T-cell (primary cell): ENCODE results near the gene CLEC4M. TPM values are rescaled to one million over a fixed set of nuclear protein-coding genes. Genes with fewer than 3 reads are reported as not detected.
A peak's percentile ranks its signal among the peaks of the same experiment; 100 is the strongest.
"Not testable (repeated sequence)": the region's sequence is repeated elsewhere in the genome, so short reads cannot be mapped to it uniquely, and the experiment has no call there.

Source experiments
- ATAC-seq, 4 experiments: fragments of 200-7000 bp in 3 of 4; fragments of 150-1000 bp in 1 of 4; cut with Tn5 transposase; replicated peaks in 1 of 4; 1 replicate in 3 of 4; 2 replicates in 1 of 4; pipeline ENCODE4 v1.10.0; 2021; ENCODE audit warnings: moderate library complexity in 3 of 4, mild to moderate bottlenecking in 2 of 4, moderate number of reproducible peaks in 1 of 4
- CTCF ChIA-PET, 2 donors: fragments of 300-600 bp; sonication (Branson Sonifier 250); formaldehyde crosslinking; loops; one replicate each; lab custom pipeline; 2022; ENCODE audit warnings: antibody characterized with exemption in 2 of 2; lab: Charles Lee
- POLR2A ChIA-PET, 2 donors: fragments of 300-600 bp; sonication (Branson Sonifier 250); formaldehyde crosslinking; loops; one replicate each; lab custom pipeline; 2022; ENCODE audit warnings: antibody characterized with exemption in 2 of 2; lab: Charles Lee
- DNase-seq, 35 experiments: peaks; one replicate each; pipeline versions ENCODE4 v3.0.0 to v3.0.0-alpha.2; 2013 to 2023
- H3K27ac ChIP-seq: one replicate; pipeline ENCODE4 v1.5.1; 2013; ENCODE audit warnings: low read length
- H3K27me3 ChIP-seq, 2 experiments: replicated peaks in 1 of 2; 1 replicate in 1 of 2; 2 replicates in 1 of 2; pipeline versions ENCODE4 v1.6.1 to v1.7.0; 2013; ENCODE audit warnings: low read length in 1 of 2, mixed read lengths in 1 of 2; ENCODE audit not compliant: control insufficient read depth in 2 of 2, insufficient read depth in 2 of 2; ENCODE audit errors: extremely low read depth in 1 of 2
- H3K36me3 ChIP-seq, 2 donors: 1 replicate in 1 of 2; 2 replicates in 1 of 2; pipeline versions ENCODE4 v1.6.1 to v1.7.0; 2013; ENCODE audit warnings: low read length in 1 of 2; ENCODE audit not compliant: control insufficient read depth in 2 of 2, insufficient read depth in 1 of 2; ENCODE audit errors: extremely low read depth in 1 of 2
- H3K4me1 ChIP-seq, 2 experiments: 1 replicate in 1 of 2; 2 replicates in 1 of 2; pipeline versions ENCODE4 v1.6.1 to v1.7.0; 2013; ENCODE audit warnings: low read length in 2 of 2, mixed read lengths in 1 of 2; ENCODE audit not compliant: insufficient read depth in 2 of 2, control insufficient read depth in 1 of 2; ENCODE audit errors: extremely low read depth in 1 of 2
- H3K4me3 ChIP-seq, 2 donors: 1 replicate in 1 of 2; 2 replicates in 1 of 2; pipeline versions ENCODE4 v1.5.1 to v1.7.0; 2013; ENCODE audit warnings: mild to moderate bottlenecking in 2 of 2, low read length in 1 of 2, moderate library complexity in 1 of 2; ENCODE audit not compliant: control insufficient read depth in 1 of 2; ENCODE audit errors: extremely low read depth in 1 of 2
- H3K9me3 ChIP-seq: 2 replicates; pipeline ENCODE4 v1.7.0; 2013
- H3K27ac Mint-ChIP-seq, 2 donors: one replicate each; pipeline ENCODE4 v1.8.0; 2020 to 2021; ENCODE audit warnings: mild to moderate bottlenecking in 2 of 2, mixed read lengths in 2 of 2
- H3K27me3 Mint-ChIP-seq, 2 donors: one replicate each; pipeline ENCODE4 v1.8.0; 2021 to 2022; ENCODE audit warnings: mixed read lengths in 2 of 2
- H3K36me3 Mint-ChIP-seq: one replicate; pipeline ENCODE4 v1.8.0; 2021; ENCODE audit warnings: mixed read lengths
- H3K4me1 Mint-ChIP-seq, 3 donors: one replicate each; pipeline ENCODE4 v1.8.0; 2020 to 2022; ENCODE audit warnings: mixed read lengths in 3 of 3, mild to moderate bottlenecking in 1 of 3
- H3K4me3 Mint-ChIP-seq, 3 donors: one replicate each; pipeline ENCODE4 v1.8.0; 2020 to 2022; ENCODE audit warnings: mild to moderate bottlenecking in 3 of 3, mixed read lengths in 3 of 3, moderate library complexity in 3 of 3
- H3K9me3 Mint-ChIP-seq, 3 donors: one replicate each; pipeline ENCODE4 v1.8.0; 2020 to 2022; ENCODE audit warnings: mixed read lengths in 3 of 3
- WGBS: methylation state at CpG from one replicate; pipeline ENCODE4 v1.1.5; 2013; ENCODE audit warnings: missing lambda C conversion rate; ENCODE audit not compliant: insufficient coverage; 5-methylcytosine and 5-hydroxymethylcytosine counted together
- total RNA-seq, 35 experiments: library from RNA in 6 of 35; stranded (reverse) in 6 of 35; fragments of 120-200 nt in 1 of 35; gene quantifications; one replicate each; pipeline versions ENCODE4 v1.2.1 to v1.2.4 and lab custom pipeline; 2013 to 2026

CLEC4M gene
- total RNA-seq, 5 donors from 2014 or later (not counting 1 experiment from before 2014, with no cell fraction given): 0.20 to 0.30 TPM; not detected in 3

GRCh38 chr19:7816040-7816439 is 53.0 kb downstream of the CLEC4M start:
- H3K36me3 Mint-ChIP-seq, H3K9me3 ChIP-seq, ATAC-seq, H3K27ac ChIP-seq, CTCF ChIA-PET, DNase-seq, H3K4me3 ChIP-seq, H3K36me3 ChIP-seq: not testable (repeated sequence)
- Mint-ChIP-seq H3K4me1 (peaks cover 13 to 19% (median 16%) of the 10 kb centered on the region in 3 donors), H3K9me3 (peaks cover 0 to 15% (median 11%) of the 10 kb centered on the region in 3 donors), H3K27me3 (peaks cover 10 to 28% of the 10 kb centered on the region in 2 donors), H3K4me3 (peak overlapping the region in 1 of 3 donors; percentile 77), H3K27ac (peak overlapping the region in 1 of 2 donors; percentile 90)
- POLR2A ChIA-PET: interaction anchor here in 1 of 2 donors (0.6 kb wide), 1 partner anchor 1325 kb away, joined by 3 read pairs; no protein-coding TSS in a partner anchor
- Histone ChIP-seq H3K27me3 (peaks cover 0 to 12% of the 10 kb centered on the region in 2 experiments), H3K4me1 (peaks cover 3 to 16% of the 10 kb centered on the region in 2 experiments)
- WGBS: no CpG with 5 or more reads among the region's 3 CpGs

GRCh38 chr19:7817801-7818200 is 54.8 kb downstream of the CLEC4M start:
- peaks cover 13 to 19% (median 16%) of the 10 kb centered on the region in 3 donors for H3K4me1 Mint-ChIP-seq
- H3K36me3 Mint-ChIP-seq: no peaks in the 10 kb centered on the region
- ChIA-PET POLR2A (no interaction called here), CTCF (no interaction called here)
- peaks cover 0 to 3% (median 3%) of the 10 kb centered on the region in 3 donors for H3K9me3 Mint-ChIP-seq
- H3K4me3 ChIP-seq: no peak overlapping the region
- H3K36me3 ChIP-seq: no peaks in the 10 kb centered on the region
- no peak for DNase-seq
- H3K4me1 ChIP-seq: peaks cover 3 to 16% of the 10 kb centered on the region in 2 experiments
- H3K27me3 ChIP-seq: peaks cover 0 to 16% of the 10 kb centered on the region in 2 experiments
- WGBS: no CpG with 5 or more reads among the region's 1 CpG
- H3K27ac Mint-ChIP-seq: no peak overlapping the region
- H3K9me3 ChIP-seq: no peaks in the 10 kb centered on the region
- no peak overlapping the region for H3K27ac ChIP-seq
- no peak overlapping the region for H3K4me3 Mint-ChIP-seq
- peaks cover 12 to 28% of the 10 kb centered on the region in 2 donors for H3K27me3 Mint-ChIP-seq
- ATAC-seq: no peak

DNA sequence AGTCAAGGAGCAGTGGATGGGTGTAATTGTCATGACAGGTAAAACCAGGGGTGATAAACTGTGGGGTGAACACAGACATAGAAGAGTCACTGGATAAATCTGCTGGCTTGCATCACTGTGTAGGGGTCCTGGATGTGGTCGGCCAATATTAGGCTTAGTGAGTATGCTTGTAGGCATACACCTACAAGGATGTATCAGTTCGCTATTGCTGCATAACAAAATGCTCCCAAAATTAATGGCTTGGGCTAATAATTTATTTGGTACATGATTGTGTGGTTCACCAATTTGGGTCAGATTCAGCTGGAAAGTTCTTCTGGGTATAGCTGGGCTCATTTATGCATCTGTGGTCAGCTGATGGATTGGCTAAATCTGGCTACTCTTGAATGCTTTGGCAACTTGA is 55.8 kb downstream of the CLEC4M start:
- peaks cover 0 to 3% (median 3%) of the 10 kb centered on the region in 3 donors for H3K9me3 Mint-ChIP-seq
- DNase-seq: no peak
- Histone ChIP-seq H3K4me1 (peaks cover 3 to 16% of the 10 kb centered on the region in 2 experiments), H3K27ac (no peak overlapping the region), H3K27me3 (peaks cover 0 to 16% of the 10 kb centered on the region in 2 experiments), H3K9me3 (no peaks in the 10 kb centered on the region), H3K4me3 (no peak overlapping the region), H3K36me3 (no peaks in the 10 kb centered on the region)
- no peaks in the 10 kb centered on the region for H3K36me3 Mint-ChIP-seq
- H3K4me1 Mint-ChIP-seq: peaks cover 13 to 19% (median 16%) of the 10 kb centered on the region in 3 donors
- no peak overlapping the region for H3K4me3 Mint-ChIP-seq
- POLR2A ChIA-PET: interaction anchor here in 1 of 2 donors (0.6 kb wide), 1 partner anchor 19 kb away, joined by 8 read pairs; no protein-coding TSS in a partner anchor
- no peak overlapping the region for H3K27ac Mint-ChIP-seq
- 100% methylated on average over 2 of the region's 2 CpGs for WGBS
- H3K27me3 Mint-ChIP-seq: peaks cover 12 to 30% of the 10 kb centered on the region in 2 donors
- no peak for ATAC-seq
- CTCF ChIA-PET: no interaction called here

Other genes starting within 250 kb of the CLEC4M start
- gene ZNF358, start 247.1 kb upstream of the CLEC4M start, total RNA-seq: 10 to 100 TPM in 1 of 5 donors, 1 to 10 TPM in 4; 4.3 to 10.3 (median 8.5) TPM
- 10 to 100 TPM; 13.0 to 16.7 (median 15.3) TPM for gene MCOLN1, start 240.6 kb upstream of the CLEC4M start, total RNA-seq
- 100 to 1,000 TPM in 3 of 5 donors, 10 to 100 TPM in 2; 88.4 to 158 (median 125) TPM for gene PNPLA6, start 227.5 kb upstream of the CLEC4M start, total RNA-seq
- gene CAMSAP3, start 167.4 kb upstream of the CLEC4M start, total RNA-seq: 1 to 10 TPM in 2 of 5 donors, under 1 TPM in 3; 0.47 to 1.3 (median 0.51) TPM
- 10 to 100 TPM; 59.9 to 82.6 (median 78.1) TPM for gene XAB2, start 133.7 kb upstream of the CLEC4M start, total RNA-seq
- gene PET100, start 133.4 kb upstream of the CLEC4M start, total RNA-seq: 100 to 1,000 TPM; 105 to 139 (median 110) TPM
- 1 to 10 TPM; 1.6 to 8.9 (median 5.9) TPM for gene PCP2, start 129.5 kb upstream of the CLEC4M start, total RNA-seq
- 100 to 1,000 TPM; 185 to 229 (median 228) TPM for gene STXBP2, start 126.1 kb upstream of the CLEC4M start, total RNA-seq
- 1 to 10 TPM in 1 of 5 donors, not detected in 4; 1.6 TPM for gene RETN, start 94.2 kb upstream of the CLEC4M start, total RNA-seq
- gene MCEMP1, start 86.2 kb upstream of the CLEC4M start, total RNA-seq: under 1 TPM in 1 of 5 donors, not detected in 4; 0.26 TPM
- gene TRAPPC5, start 82.4 kb upstream of the CLEC4M start, total RNA-seq: 10 to 100 TPM; 39.2 to 75.3 (median 69.4) TPM
- 1 to 10 TPM in 3 of 5 donors, under 1 TPM in 2; 0.90 to 2.5 (median 1.2) TPM for gene FCER2, start 61.1 kb upstream of the CLEC4M start, total RNA-seq
- not detected for gene CLEC4G, start 31.1 kb upstream of the CLEC4M start, total RNA-seq
- under 1 TPM in 1 of 5 donors, not detected in 4; 0.07 TPM for gene CD209, start 15.7 kb upstream of the CLEC4M start, total RNA-seq
- gene EVI5L, start 67.0 kb downstream of the CLEC4M start, total RNA-seq: 10 to 100 TPM in 4 of 5 donors, 1 to 10 TPM in 1; 9.6 to 15.1 (median 13.7) TPM
- gene PRR36, start 111.1 kb downstream of the CLEC4M start, total RNA-seq: under 1 TPM; 0.28 to 0.85 (median 0.36) TPM
- gene LRRC8E, start 125.3 kb downstream of the CLEC4M start, total RNA-seq: under 1 TPM in 1 of 5 donors, not detected in 4; 0.06 TPM
- 10 to 100 TPM; 68.1 to 93.1 (median 73.5) TPM for gene MAP2K7, start 140.6 kb downstream of the CLEC4M start, total RNA-seq
- 1 to 10 TPM in 3 of 5 donors, under 1 TPM in 2; 0.76 to 4.5 (median 1.3) TPM for gene TGFBR3L, start 151.6 kb downstream of the CLEC4M start, total RNA-seq
- 10 to 100 TPM in 4 of 5 donors, 1 to 10 TPM in 1; 9.0 to 22.9 (median 18.6) TPM for gene SNAPC2, start 157.1 kb downstream of the CLEC4M start, total RNA-seq
- under 1 TPM in 4 of 5 donors, not detected in 1; 0.19 to 0.47 (median 0.30) TPM for gene CTXN1, start 162.9 kb downstream of the CLEC4M start, total RNA-seq
- 10 to 100 TPM; 72.7 to 99.4 (median 90.3) TPM for gene TIMM44, start 180.4 kb downstream of the CLEC4M start, total RNA-seq
- 10 to 100 TPM; 33.6 to 62.1 (median 57.1) TPM for gene ELAVL1, start 242.4 kb downstream of the CLEC4M start, total RNA-seq